ENCODE data around the gene STX18. TPM values are rescaled to one million over a fixed set of nuclear protein-coding genes. Genes with fewer than 3 reads are reported as not detected.

STX18 gene
- total RNA-seq, 1 donor from 2014 or later: 36.5 TPM

DNA sequence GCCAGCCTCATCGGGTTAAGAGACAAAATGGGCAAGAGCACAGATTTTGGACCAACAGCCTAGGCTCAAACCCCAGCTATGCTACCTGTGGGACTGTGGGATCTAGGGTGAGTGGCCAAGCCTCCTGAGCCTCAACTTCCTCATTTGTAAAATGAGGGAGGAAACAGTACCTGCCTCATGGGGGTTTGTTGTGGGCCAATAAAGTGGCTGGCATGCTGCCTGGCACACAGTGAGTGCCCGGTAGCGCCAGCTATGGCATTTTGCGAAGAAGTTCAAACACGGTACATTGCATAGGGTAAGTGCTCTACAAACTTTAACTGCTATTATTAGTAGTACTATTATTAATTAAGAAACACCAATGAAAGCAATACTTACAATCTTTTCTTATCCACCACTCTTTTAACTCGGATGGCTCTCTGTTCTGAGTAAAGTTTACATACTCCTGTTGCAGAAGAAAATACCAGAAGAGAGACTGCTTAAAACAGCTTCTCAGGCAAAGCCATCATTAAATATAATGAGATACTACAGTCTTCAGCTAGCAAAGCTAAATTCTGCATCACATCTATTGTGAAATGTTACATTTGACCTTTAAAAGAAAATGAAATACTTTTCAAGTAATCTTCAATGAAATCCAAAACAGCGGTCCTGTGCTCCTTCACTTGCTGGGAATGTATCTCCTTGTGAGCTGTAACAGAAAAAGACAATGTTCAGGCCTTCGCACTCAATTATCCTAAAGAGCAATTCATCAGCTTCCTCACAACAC, 84.9 kb downstream of the STX18 start:
- Histone ChIP-seq H3K4me1 (no peaks in the 10 kb centered on the region), H3K27me3 (ENCODE audit: low read depth) (no peaks in the 10 kb centered on the region), H3K9me3 (peaks cover 4% of the 10 kb centered on the region), H3K36me3 (peaks cover 77% of the 10 kb centered on the region), H3K27ac (no peak overlapping the region), H3K4me3 (no peak overlapping the region)
- intact Hi-C loops (cut with DNase I): no loop called here
- no peak for DNase-seq
- TF ChIP-seq, protein P1, sequence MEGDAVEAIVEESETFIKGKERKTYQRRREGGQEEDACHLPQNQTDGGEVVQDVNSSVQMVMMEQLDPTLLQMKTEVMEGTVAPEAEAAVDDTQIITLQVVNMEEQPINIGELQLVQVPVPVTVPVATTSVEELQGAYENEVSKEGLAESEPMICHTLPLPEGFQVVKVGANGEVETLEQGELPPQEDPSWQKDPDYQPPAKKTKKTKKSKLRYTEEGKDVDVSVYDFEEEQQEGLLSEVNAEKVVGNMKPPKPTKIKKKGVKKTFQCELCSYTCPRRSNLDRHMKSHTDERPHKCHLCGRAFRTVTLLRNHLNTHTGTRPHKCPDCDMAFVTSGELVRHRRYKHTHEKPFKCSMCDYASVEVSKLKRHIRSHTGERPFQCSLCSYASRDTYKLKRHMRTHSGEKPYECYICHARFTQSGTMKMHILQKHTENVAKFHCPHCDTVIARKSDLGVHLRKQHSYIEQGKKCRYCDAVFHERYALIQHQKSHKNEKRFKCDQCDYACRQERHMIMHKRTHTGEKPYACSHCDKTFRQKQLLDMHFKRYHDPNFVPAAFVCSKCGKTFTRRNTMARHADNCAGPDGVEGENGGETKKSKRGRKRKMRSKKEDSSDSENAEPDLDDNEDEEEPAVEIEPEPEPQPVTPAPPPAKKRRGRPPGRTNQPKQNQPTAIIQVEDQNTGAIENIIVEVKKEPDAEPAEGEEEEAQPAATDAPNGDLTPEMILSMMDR (IDR thresholded peaks at IDR 0.05): no peak
- ATAC-seq: no peak

DNA sequence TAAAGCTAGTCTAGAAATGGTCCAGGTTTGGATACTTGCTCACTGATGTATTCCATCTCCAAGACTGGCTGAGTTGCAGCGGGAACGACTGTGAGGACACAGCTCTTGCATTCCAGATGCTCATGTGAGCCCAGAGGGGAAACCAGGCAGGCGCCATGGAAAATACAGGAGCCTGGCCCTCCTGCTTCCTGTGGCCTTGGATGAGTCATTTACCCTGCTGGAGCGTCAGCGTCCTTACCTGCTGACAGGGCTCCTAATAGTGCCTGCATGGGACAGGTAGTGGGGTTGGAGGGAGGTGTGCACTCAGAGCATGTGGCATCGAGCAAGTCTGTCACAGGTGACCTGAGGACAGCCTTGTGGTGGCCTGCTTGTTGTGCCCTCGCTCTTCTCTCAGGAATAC, 85.5 kb downstream of the STX18 start:
- H3K27ac ChIP-seq: no peak overlapping the region
- DNase-seq: no peak
- TF ChIP-seq, protein P1 (IDR thresholded peaks at IDR 0.05): no peak
- H3K4me1 ChIP-seq: no peaks in the 10 kb centered on the region
- no peak overlapping the region for H3K4me3 ChIP-seq
- peaks cover 4% of the 10 kb centered on the region for H3K9me3 ChIP-seq
- H3K27me3 ChIP-seq (ENCODE audit: low read depth): no peaks in the 10 kb centered on the region
- peaks cover 82% of the 10 kb centered on the region for H3K36me3 ChIP-seq
- ATAC-seq: no peak
- intact Hi-C loops (cut with DNase I): no loop called here

DNA sequence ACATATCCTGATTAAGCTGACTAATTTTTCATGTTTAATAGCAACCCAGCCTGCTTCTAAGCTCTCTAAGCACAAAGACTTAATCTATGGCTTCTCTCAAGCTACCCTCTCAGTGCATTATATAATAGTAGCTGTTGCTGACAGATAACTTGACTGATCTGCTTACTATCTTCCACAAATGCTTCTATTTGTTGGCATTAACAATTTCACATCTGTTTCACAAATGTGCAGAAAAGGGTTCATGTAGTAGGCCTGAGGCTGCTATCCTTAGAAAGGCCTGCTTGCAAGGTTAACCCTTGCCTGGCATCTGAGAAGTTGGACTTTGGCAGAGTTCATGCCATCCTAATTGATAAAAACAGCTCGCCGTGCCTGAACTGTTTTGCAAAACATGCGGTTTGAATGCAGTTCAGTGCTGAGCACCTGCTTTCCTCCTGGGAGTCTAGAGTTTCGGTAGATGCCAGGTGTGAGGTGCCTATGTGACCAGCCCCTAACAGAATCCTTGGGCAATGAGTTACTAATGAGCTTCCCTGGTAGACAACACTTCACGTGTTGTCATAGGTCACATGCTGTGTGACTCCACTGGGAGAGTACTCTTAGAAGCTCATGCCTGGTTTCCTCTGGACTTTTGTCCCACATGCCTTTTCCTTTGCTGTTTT, 86.5 kb downstream of the STX18 start:
- no peak overlapping the region for H3K4me3 ChIP-seq
- intact Hi-C loops (cut with DNase I): no loop called here

DNA sequence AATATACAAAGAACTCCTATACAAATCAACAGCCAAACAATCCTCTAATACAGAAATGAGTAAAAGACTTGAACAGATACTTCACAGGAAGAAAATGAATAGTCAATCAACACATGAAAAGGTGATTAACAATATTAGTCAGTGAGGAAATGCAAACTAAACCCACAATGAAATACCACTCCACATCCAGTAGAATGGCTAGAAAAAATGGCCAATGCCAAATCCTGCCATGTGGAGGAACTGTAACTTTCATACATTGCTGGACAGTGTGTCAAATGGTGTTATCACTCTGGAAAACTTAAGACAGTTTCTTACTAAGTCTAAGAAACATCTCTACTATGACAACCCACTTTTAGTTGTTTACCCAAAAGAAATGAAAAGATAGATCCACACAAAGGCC, 95.4 kb downstream of the STX18 start:
- no peaks in the 10 kb centered on the region for H3K36me3 ChIP-seq
- no peak overlapping the region for H3K27ac ChIP-seq
- no peaks in the 10 kb centered on the region for H3K27me3 ChIP-seq (ENCODE audit: low read depth)
- H3K9me3 ChIP-seq: no peaks in the 10 kb centered on the region
- DNase-seq: no peak
- no peak for ATAC-seq
- intact Hi-C loops (cut with DNase I): no loop called here
- no peak overlapping the region for H3K4me3 ChIP-seq
- TF ChIP-seq, protein P1 (IDR thresholded peaks at IDR 0.05): no peak
- no peaks in the 10 kb centered on the region for H3K4me1 ChIP-seq

More for the DNA sequence above, 86.5 kb downstream of the STX18 start:
- TF ChIP-seq, protein P1 (IDR thresholded peaks at IDR 0.05): no peak
- Histone ChIP-seq H3K27me3 (ENCODE audit: low read depth) (no peaks in the 10 kb centered on the region), H3K36me3 (peaks cover 82% of the 10 kb centered on the region), H3K9me3 (peaks cover 4% of the 10 kb centered on the region), H3K27ac (no peak overlapping the region), H3K4me1 (no peaks in the 10 kb centered on the region)
- DNase-seq (no peak), ATAC-seq (peak in 1 of 2 donors; percentile 30)

DNA sequence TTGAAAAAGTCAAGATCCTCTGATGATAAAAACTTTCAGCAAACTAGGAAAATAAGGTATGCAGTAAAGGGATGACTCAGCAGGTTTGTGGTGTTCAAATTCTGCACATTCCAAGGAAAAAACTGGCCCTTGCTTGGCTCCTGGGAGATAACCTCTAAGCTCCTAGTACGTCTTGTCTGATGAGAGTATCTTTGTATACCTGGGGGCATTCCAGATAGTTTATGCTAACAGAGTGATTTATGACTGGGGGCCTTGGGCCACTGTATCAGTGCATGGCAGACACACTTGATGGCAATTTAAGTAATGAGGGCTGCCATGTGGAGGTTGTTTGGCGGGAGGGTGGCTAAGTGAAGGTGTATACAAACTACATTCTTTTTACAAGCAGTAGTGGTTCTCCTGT, 98.0 kb downstream of the STX18 start:
- Histone ChIP-seq H3K4me1 (no peaks in the 10 kb centered on the region), H3K27ac (no peak overlapping the region), H3K4me3 (no peak overlapping the region), H3K36me3 (no peaks in the 10 kb centered on the region), H3K27me3 (ENCODE audit: low read depth) (no peaks in the 10 kb centered on the region), H3K9me3 (no peaks in the 10 kb centered on the region)
- ATAC-seq (no peak), DNase-seq (no peak)
- TF ChIP-seq, protein P1 (IDR thresholded peaks at IDR 0.05): no peak
- intact Hi-C loops (cut with DNase I): no loop called here

All from lower lobe of right lung (tissue), 2 donors.